HG03060 (cell line): ENCODE measurements around the gene LILRA6.
"Not testable (repeated sequence)": the region's sequence is repeated elsewhere in the genome, so short reads cannot be mapped to it uniquely, and the experiment has no call there.

Experiments
- ATAC-seq: cut with Tn5 transposase; IDR thresholded peaks from one replicate; pipeline ENCODE4 v1.9.1; 2021; ENCODE audit warnings: low read depth, moderate number of reproducible peaks; ENCODE audit not compliant: unreplicated experiment

The LILRA6 gene

GRCh38 chr19:54268936-54269335 lies 26.3 kb upstream of the LILRA6 start:
- ATAC-seq = no peak

GRCh38 chr19:54266133-54266532 lies 23.5 kb upstream of the LILRA6 start:
- ATAC-seq = no peak

GRCh38 chr19:54262470-54262869 lies 19.9 kb upstream of the LILRA6 start:
- ATAC-seq = no peak

- ATAC-seq = no peak
Observed at GRCh38 chr19:54262066-54262465, 19.5 kb upstream of the LILRA6 start.

- no peak for ATAC-seq
Observed at GRCh38 chr19:54257116-54257480, 14.5 kb upstream of the LILRA6 start, which contains the start of gene LILRB5. TSS of gene LILRB5 (minus strand) at chr19:54257273. CDS start at chr19:54257193, 80 bp downstream.

- ATAC-seq = no peak
Observed at GRCh38 chr19:54256250-54257115, 13.9 kb upstream of the LILRA6 start.

DNA sequence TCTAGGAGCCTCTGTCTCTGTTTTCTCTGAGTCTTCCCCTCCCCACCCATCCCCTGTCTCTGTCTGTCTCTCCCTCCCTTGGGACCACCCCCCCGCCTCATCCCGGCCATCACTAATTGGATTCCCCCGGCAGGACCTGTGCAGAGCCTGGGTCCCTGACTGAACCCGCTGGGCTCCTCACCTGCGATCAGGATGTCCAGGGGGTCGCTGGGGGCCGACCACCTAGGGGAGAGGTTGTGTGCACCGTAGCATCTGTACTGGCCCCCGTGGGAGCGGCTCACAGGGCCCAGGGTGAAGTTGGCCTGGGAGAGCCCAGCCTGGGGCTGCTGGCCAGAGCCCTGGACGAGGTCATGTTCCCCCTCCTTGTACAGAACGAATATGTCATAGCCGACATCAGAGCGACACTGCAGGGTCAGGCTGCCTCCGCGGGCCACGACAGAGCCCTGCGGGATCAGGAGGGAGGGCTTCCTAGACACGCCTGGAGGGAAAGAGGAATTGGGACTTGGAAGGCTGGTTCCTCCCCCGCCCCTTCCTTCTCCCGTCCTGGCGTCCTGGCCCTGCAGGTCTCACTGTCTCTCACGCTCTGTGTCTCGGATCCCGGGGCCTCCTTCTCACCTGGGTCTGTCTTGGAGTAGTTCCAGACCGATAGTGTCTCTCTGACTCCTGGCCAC lies 12.7 kb upstream of the LILRA6 start:
- no peak for ATAC-seq

DNA sequence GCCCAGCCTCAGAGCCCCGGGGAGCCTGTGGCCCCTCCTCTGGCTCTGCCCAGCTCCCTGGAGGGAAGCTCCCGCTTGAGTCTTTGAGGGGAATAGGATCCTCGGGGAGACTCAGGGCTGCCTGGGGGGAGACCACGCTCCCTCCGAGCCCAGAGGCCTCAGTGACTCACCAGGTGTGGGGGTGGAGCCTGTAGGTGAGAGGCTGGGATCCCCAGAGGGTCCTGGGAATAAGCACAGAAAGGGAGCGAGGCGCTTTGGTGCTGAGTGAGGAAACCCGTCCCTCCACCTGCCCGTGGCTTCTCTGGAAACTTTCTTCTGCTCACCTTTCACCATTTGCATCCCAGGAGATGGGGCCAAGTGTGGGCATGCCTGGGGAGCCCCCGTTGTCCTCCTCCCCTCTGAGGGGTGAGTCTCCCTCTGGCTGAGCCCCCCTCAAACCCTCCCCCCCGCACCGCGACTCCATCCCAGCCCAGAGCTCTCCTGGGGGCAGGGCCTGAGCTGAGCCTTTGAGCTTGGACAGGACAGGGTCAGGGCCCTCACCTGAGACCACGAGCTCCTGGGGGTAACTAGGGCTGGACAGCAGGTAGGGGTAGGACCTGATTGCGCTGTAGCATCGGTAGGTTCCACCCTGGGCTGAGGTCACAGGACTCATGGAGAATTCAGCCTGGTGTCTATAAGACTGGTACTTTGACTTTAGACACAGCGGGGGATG lies 11.8 kb upstream of the LILRA6 start:
- no peak for ATAC-seq

GRCh38 chr19:54253331-54254194 lies 11.0 kb upstream of the LILRA6 start:
- no peak for ATAC-seq

DNA sequence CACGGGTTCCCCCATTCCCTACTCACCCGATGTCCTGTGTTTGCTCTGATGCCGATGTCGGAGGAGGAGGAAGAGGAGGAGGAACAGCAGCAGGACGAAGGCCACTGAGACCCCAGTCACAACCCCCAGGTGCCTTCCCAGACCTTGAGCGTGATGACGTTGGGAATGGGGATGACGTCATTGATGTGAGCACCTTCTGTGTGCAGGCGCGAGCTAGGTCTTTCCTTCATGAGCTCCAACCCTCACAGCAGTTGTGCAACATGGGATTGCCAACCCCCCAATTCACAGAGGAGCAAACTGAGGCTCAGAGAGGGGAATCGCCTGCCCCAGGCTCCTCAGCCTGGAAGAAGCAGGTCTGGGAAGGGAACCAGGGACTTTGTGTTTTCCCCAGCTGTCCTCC lies 10.3 kb upstream of the LILRA6 start:
- no peak for ATAC-seq

DNA sequence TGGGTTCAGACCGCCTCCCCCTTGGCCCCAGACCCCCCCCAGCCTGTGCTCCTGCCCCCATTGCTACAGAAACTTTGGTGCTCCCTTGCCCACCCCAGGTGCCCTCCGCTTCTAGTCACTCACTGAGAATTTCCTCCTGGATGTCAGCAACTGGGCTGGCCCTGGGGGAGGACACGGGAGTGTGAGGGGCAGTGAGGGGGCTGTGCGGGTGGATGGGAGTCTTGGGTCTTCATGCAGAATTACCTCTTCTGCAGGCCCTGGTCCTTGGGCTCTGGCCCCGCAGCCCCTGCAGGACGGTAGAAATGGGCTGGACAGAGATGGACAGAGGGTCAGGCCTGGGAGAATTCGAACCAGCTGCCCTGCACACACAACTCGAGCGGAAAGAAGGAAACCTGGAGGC lies 9.7 kb upstream of the LILRA6 start:
- no peak for ATAC-seq

- ATAC-seq = no peak
Observed at GRCh38 chr19:54248016-54248601, 5.5 kb upstream of the LILRA6 start.

GRCh38 chr19:54247106-54247930 lies 4.7 kb upstream of the LILRA6 start:
- no peak for ATAC-seq

GRCh38 chr19:54245936-54246335 lies 3.3 kb upstream of the LILRA6 start:
- no peak for ATAC-seq

- not testable (repeated sequence) for ATAC-seq
Observed at GRCh38 chr19:54243809-54244208, 1.2 kb upstream of the LILRA6 start.

GRCh38 chr19:54242234-54242633 lies 356 bp downstream of the LILRA6 start:
- not testable (repeated sequence) for ATAC-seq

GRCh38 chr19:54240372-54241336 lies 1.9 kb downstream of the LILRA6 start:
- ATAC-seq = not testable (repeated sequence)
